ENCODE measurements around the gene PRSS57. TPM values are rescaled to one million over a fixed set of nuclear protein-coding genes. Genes with fewer than 3 reads are reported as not detected.
"Not testable (repeated sequence)": the region's sequence is repeated elsewhere in the genome, so short reads cannot be mapped to it uniquely, and the experiment has no call there.

Gene PRSS57
- not detected in 2 replicates for total RNA-seq
- 0.22 TPM in 1 of 2 replicates, not detected in the other for polyA plus RNA-seq

- no peak for DNase-seq (ENCODE audit: low read depth in 1 of 2, low spot score in 1 of 2)
- no peak for TF ChIP-seq CTCF (IDR thresholded peaks at IDR 0.05; ENCODE audit: low read depth, low read length)
- no peaks in the 10 kb centered on the region for H3K36me3 ChIP-seq
- no peaks in the 10 kb centered on the region for H3K4me1 ChIP-seq (ENCODE audit: low read depth)
- no peak within 1 kb of the TSS for H3K4me3 ChIP-seq
- H3K27ac ChIP-seq = no peak within 1 kb of the TSS
- H3K9me3 ChIP-seq (ENCODE audit: low read depth) = no peaks in the 10 kb centered on the region
- H3K27me3 ChIP-seq = no peaks in the 10 kb centered on the region
Observed at GRCh38 chr19:695352-695949, at the start of gene PRSS57. TSS of gene PRSS57 (minus strand) at chr19:695452. CDS start at chr19:695430, 22 bp downstream.

- TF ChIP-seq CTCF (IDR thresholded peaks at IDR 0.05; ENCODE audit: low read depth, low read length) = no peak
- peak in 1 of 2 donors; percentile 46 for DNase-seq (ENCODE audit: low read depth in 1 of 2, low spot score in 1 of 2)
Observed at GRCh38 chr19:743168-743687, 48.0 kb upstream of the PRSS57 start.

GRCh38 chr19:742540-743075 is 47.4 kb upstream of the PRSS57 start:
- Histone ChIP-seq H3K27me3 (no peaks in the 10 kb centered on the region), H3K27ac (no peak overlapping the region), H3K4me3 (no peak overlapping the region), H3K36me3 (no peaks in the 10 kb centered on the region), H3K4me1 (ENCODE audit: low read depth) (no peaks in the 10 kb centered on the region), H3K9me3 (ENCODE audit: low read depth) (no peaks in the 10 kb centered on the region)
- no peak for DNase-seq (ENCODE audit: low read depth in 1 of 2, low spot score in 1 of 2)
- no peak for TF ChIP-seq CTCF (IDR thresholded peaks at IDR 0.05; ENCODE audit: low read depth, low read length)

More at GRCh38 chr19:743168-743687, 48.0 kb upstream of the PRSS57 start:
- Histone ChIP-seq H3K27me3 (no peaks in the 10 kb centered on the region), H3K36me3 (no peaks in the 10 kb centered on the region), H3K4me3 (no peak overlapping the region), H3K27ac (no peak overlapping the region), H3K9me3 (ENCODE audit: low read depth) (no peaks in the 10 kb centered on the region), H3K4me1 (ENCODE audit: low read depth) (no peaks in the 10 kb centered on the region)

DNA sequence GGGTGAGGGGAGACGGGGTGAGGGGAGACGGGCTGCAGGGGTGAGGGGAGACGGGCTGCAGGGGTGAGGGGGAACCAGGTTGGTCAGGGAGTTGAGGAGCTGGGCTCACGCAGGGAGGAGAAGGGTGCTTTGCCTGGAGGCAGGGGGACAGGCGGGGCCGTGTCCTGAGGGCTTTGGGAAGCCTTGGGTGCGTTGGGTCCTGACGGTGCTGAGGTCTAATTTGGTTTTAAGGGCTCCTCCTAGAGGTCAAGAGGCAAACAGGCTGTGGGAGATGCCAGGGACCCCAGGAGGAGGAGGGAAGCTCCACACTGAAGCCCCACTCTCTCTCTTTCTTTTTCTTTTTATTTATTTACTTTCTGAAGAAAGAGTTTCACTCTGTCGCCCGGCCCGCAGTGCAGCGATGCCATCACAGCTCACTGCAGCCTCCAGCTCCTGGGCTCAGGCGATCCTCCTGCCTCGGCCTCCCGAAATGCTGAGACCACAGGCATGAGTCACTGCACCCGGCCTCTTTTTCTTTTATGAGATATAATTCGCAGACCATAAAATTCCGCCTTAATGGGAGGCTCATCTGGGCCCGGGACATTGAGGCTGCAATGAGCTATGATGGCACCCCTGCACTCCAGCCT is 46.4 kb upstream of the PRSS57 start:
- TF ChIP-seq CTCF (IDR thresholded peaks at IDR 0.05; ENCODE audit: low read depth, low read length) = no peak
- DNase-seq (ENCODE audit: low read depth in 1 of 2, low spot score in 1 of 2) = peak in 1 of 2 donors; percentile 33
- no peaks in the 10 kb centered on the region for H3K4me1 ChIP-seq (ENCODE audit: low read depth)
- no peaks in the 10 kb centered on the region for H3K9me3 ChIP-seq (ENCODE audit: low read depth)
- no peak overlapping the region for H3K27ac ChIP-seq
- H3K27me3 ChIP-seq = no peaks in the 10 kb centered on the region
- H3K4me3 ChIP-seq = no peak overlapping the region
- no peaks in the 10 kb centered on the region for H3K36me3 ChIP-seq

DNA sequence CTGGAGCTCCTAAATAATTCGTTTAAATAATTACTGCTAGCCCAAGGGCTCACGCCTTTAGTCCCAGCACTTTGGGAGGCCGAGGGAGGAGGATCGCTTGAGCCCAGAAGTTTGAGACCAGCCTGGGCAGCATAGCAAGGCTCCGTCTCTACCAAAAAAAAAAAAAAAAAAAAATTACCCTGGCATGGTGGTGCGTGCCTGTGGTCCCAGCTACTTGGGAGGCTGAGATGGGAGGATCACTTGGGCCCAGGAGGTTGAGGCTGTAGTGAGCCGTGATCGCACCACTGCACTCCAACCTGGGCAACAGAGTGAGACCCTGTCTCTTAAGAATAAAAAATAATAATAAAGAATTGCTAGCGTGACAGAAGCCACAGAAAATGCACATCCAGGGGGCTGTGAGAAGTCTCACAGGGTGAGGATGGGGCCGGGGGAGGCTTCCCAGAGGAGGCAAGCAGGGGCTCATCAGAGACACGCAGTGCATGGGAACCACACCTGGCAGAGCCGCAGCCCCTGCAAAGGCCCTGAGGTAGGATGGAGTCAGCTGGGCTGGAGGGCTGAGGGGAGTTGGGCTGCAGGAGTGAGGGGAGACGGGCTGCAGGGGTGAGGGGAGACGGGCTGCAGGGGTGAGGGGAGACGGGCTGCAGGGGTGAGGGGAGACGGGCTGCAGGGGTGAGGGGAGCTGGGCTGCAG is 45.7 kb upstream of the PRSS57 start:
- not testable (repeated sequence) for H3K27ac ChIP-seq; H3K4me1 ChIP-seq (ENCODE audit: low read depth); H3K9me3 ChIP-seq (ENCODE audit: low read depth); H3K4me3 ChIP-seq; H3K36me3 ChIP-seq; H3K27me3 ChIP-seq; DNase-seq (ENCODE audit: low read depth in 1 of 2, low spot score in 1 of 2)
